Measurements from ENCODE around the gene FBXO33.

GRCh38 chr14:39423793-39424192 lies 8.4 kb downstream of the FBXO33 start:
- TF ChIP-seq, protein P1, sequence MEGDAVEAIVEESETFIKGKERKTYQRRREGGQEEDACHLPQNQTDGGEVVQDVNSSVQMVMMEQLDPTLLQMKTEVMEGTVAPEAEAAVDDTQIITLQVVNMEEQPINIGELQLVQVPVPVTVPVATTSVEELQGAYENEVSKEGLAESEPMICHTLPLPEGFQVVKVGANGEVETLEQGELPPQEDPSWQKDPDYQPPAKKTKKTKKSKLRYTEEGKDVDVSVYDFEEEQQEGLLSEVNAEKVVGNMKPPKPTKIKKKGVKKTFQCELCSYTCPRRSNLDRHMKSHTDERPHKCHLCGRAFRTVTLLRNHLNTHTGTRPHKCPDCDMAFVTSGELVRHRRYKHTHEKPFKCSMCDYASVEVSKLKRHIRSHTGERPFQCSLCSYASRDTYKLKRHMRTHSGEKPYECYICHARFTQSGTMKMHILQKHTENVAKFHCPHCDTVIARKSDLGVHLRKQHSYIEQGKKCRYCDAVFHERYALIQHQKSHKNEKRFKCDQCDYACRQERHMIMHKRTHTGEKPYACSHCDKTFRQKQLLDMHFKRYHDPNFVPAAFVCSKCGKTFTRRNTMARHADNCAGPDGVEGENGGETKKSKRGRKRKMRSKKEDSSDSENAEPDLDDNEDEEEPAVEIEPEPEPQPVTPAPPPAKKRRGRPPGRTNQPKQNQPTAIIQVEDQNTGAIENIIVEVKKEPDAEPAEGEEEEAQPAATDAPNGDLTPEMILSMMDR (IDR thresholded peaks at IDR 0.05): no peak
- no peak for TF ChIP-seq POLR2A (IDR thresholded peaks at IDR 0.05)
